CD4-positive, CD25-positive, alpha-beta regulatory T cell (primary cell): ENCODE measurements around the gene SCYGR3. TPM values are rescaled to one million over a fixed set of nuclear protein-coding genes. Genes with fewer than 3 reads are reported as not detected.

Source experiments
- ATAC-seq, 2 donors: fragments of 150-1000 bp; cut with Tn5 transposase; one replicate each; pipeline ENCODE4 v1.10.0; 2021; ENCODE audit warnings: low read depth in 2 of 2, moderate number of reproducible peaks in 2 of 2, moderate library complexity in 1 of 2
- DNase-seq, 3 donors: peaks; one replicate each; pipeline versions ENCODE4 v3.0.0 to v3.0.0-alpha.2; 2012 to 2022; ENCODE audit warnings: mixed read lengths in 1 of 3
- H3K27ac ChIP-seq: one replicate; pipeline ENCODE4 v1.7.0; 2013; ENCODE audit warnings: mild to moderate bottlenecking, low read length; ENCODE audit not compliant: insufficient read depth, poor library complexity, severe bottlenecking
- H3K27me3 ChIP-seq: one replicate; pipeline ENCODE4 v1.7.0; 2013; ENCODE audit warnings: low read length; ENCODE audit not compliant: control insufficient read depth, insufficient read depth
- H3K36me3 ChIP-seq: one replicate; pipeline ENCODE4 v1.7.0; 2013; ENCODE audit warnings: mild to moderate bottlenecking, low read length, moderate library complexity; ENCODE audit not compliant: control insufficient read depth, insufficient read depth
- H3K4me1 ChIP-seq: 2 replicates; pipeline ENCODE4 v1.7.0; 2013; ENCODE audit warnings: mild to moderate bottlenecking, low read length; ENCODE audit not compliant: insufficient read depth, control insufficient read depth, poor library complexity, severe bottlenecking
- H3K4me3 ChIP-seq: one replicate; pipeline ENCODE4 v1.7.0; 2013; ENCODE audit warnings: low read depth, mild to moderate bottlenecking, low read length, moderate library complexity
- H3K9me3 ChIP-seq, 2 experiments: 1 replicate in 1 of 2; 2 replicates in 1 of 2; pipeline ENCODE4 v1.7.0; 2013; ENCODE audit warnings: low read length in 2 of 2, mild to moderate bottlenecking in 1 of 2, moderate library complexity in 1 of 2; ENCODE audit not compliant: control insufficient read depth in 2 of 2
- H3K27ac Mint-ChIP-seq, 3 donors: one replicate each; pipeline ENCODE4 v1.8.0; 2020 to 2022; ENCODE audit warnings: mild to moderate bottlenecking in 3 of 3, mixed read lengths in 3 of 3, moderate library complexity in 2 of 3
- H3K27me3 Mint-ChIP-seq: one replicate; pipeline ENCODE4 v1.8.0; 2022; ENCODE audit warnings: mild to moderate bottlenecking, mixed read lengths
- H3K36me3 Mint-ChIP-seq: one replicate; pipeline ENCODE4 v1.8.0; 2020; ENCODE audit warnings: mixed read lengths
- H3K4me1 Mint-ChIP-seq, 4 donors: one replicate each; pipeline ENCODE4 v1.8.0; 2020 to 2022; ENCODE audit warnings: mixed read lengths in 4 of 4, mild to moderate bottlenecking in 1 of 4
- H3K4me3 Mint-ChIP-seq, 4 donors: one replicate each; pipeline ENCODE4 v1.8.0; 2020 to 2022; ENCODE audit warnings: mild to moderate bottlenecking in 4 of 4, mixed read lengths in 4 of 4, moderate library complexity in 3 of 4
- H3K9me3 Mint-ChIP-seq, 7 donors: one replicate each; pipeline ENCODE4 v1.8.0; 2020 to 2022; ENCODE audit warnings: mixed read lengths in 7 of 7, mild to moderate bottlenecking in 3 of 7, moderate library complexity in 2 of 7
- polyA plus RNA-seq, 4 donors: library from polyadenylated mRNA; unstranded; fragments of 300-500 nt; fragmentation: Illumina TruSeq; gene quantifications; one replicate each; pipeline ENCODE4 v1.2.3, GENCODE V29; 2021
- total RNA-seq: library from RNA; stranded (reverse); gene quantifications from one replicate; pipeline ENCODE4 v1.2.3, GENCODE V29; 2022

Gene SCYGR3, protein sequence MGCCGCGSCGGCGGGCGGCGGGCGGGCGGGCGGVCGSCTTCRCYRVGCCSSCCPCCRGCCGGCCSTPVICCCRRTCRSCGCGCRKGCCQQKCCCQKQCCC
- total RNA-seq (not detected), polyA plus RNA-seq (not detected)

- no peaks in the 10 kb centered on the region for H3K36me3 Mint-ChIP-seq
- Histone ChIP-seq H3K9me3 (no peaks in the 10 kb centered on the region), H3K4me3 (no peak within 1 kb of the TSS), H3K27ac (no peak within 1 kb of the TSS), H3K36me3 (no peaks in the 10 kb centered on the region), H3K27me3 (peaks cover 4% of the 10 kb centered on the region), H3K4me1 (no peaks in the 10 kb centered on the region)
- DNase-seq (no peak), ATAC-seq (no peak)
- peaks cover 0 to 1% (median 0%) of the 10 kb centered on the region in 7 donors for H3K9me3 Mint-ChIP-seq
- no peak within 1 kb of the TSS for H3K27ac Mint-ChIP-seq
- peaks cover 0 to 2% (median 0%) of the 10 kb centered on the region in 4 donors for H3K4me1 Mint-ChIP-seq
- peaks cover 18% of the 10 kb centered on the region for H3K27me3 Mint-ChIP-seq
- no peak within 1 kb of the TSS for H3K4me3 Mint-ChIP-seq
Measured at GRCh38 chr2:227614740-227615139, at the start of gene SCYGR3. TSS of gene SCYGR3 (minus strand) at chr2:227614840. CDS start at chr2:227614840, 0 bp downstream.

DNA sequence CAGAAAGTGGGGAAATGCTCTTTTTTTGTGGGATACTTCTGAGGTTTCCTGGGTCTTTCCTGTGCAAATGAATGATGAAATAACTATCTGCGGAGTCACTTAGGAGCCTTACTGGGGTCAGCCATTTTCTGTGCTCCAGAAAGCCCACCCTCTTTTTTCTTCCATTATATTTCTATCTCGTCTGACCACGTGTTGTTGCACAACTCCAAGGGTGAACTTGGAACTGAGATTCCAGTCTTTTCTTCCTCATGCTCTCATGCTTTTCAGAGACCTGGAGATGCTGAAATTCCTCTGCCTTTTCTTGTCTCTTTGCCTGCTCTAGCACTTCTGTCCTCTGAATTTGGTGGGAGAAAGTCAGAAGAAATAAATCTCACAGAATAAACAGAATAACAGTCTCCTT, 47.2 kb upstream of the SCYGR3 start:
- Histone ChIP-seq H3K36me3 (no peaks in the 10 kb centered on the region), H3K4me3 (no peak overlapping the region), H3K27me3 (no peaks in the 10 kb centered on the region), H3K4me1 (no peaks in the 10 kb centered on the region), H3K27ac (no peak overlapping the region), H3K9me3 (no peaks in the 10 kb centered on the region)
- DNase-seq (no peak), ATAC-seq (no peak)
- H3K9me3 Mint-ChIP-seq = no peaks in the 10 kb centered on the region
- H3K27me3 Mint-ChIP-seq = peaks cover 13% of the 10 kb centered on the region
- no peaks in the 10 kb centered on the region for H3K4me1 Mint-ChIP-seq
- H3K4me3 Mint-ChIP-seq = no peak overlapping the region
- no peak overlapping the region for H3K27ac Mint-ChIP-seq
- no peaks in the 10 kb centered on the region for H3K36me3 Mint-ChIP-seq

DNA sequence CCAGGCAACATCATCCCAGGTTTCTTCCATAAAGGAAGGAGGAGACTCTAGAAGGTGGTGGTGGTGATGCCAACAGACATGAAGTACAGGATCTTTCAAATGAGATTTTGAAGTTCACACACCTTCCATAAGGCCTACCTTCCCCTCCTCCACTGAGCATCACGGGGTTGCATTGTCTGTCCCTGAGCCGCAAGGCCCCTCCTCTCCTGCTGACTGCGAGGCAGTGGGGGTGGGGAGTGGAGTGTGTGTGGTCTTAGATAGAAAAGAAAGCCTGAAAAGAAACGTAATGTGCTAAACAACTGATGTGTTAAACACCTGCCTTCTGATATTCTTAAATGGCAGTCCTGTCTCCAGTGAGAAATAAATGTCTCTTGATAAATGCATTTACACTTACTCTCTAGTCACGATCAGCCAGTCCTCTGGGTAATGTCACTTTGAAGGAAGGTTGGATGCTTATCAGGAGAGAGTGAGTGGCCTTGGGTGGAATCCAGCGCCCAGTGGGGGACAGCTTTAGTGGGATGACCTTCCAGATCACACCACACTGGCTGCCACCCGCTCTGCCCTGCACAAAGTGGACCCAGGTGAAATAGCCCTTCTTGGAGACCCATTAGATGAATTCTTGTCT, 46.5 kb upstream of the SCYGR3 start:
- no peak for DNase-seq
- H3K36me3 ChIP-seq = no peaks in the 10 kb centered on the region
- peaks cover 10% of the 10 kb centered on the region for H3K27me3 Mint-ChIP-seq
- no peaks in the 10 kb centered on the region for H3K4me1 ChIP-seq
- ATAC-seq = no peak
- H3K27me3 ChIP-seq = no peaks in the 10 kb centered on the region
- H3K4me3 ChIP-seq = no peak overlapping the region
- no peak overlapping the region for H3K27ac Mint-ChIP-seq
- no peaks in the 10 kb centered on the region for H3K36me3 Mint-ChIP-seq
- no peaks in the 10 kb centered on the region for H3K4me1 Mint-ChIP-seq
- H3K4me3 Mint-ChIP-seq = no peak overlapping the region
- no peak overlapping the region for H3K27ac ChIP-seq
- no peaks in the 10 kb centered on the region for H3K9me3 Mint-ChIP-seq
- H3K9me3 ChIP-seq = no peaks in the 10 kb centered on the region

GRCh38 chr2:227657199-227657845, 42.7 kb upstream of the SCYGR3 start:
- Mint-ChIP-seq H3K4me3 (no peak overlapping the region), H3K27me3 (no peaks in the 10 kb centered on the region), H3K27ac (no peak overlapping the region), H3K4me1 (no peaks in the 10 kb centered on the region), H3K9me3 (peaks cover 0 to 1% (median 0%) of the 10 kb centered on the region in 7 donors), H3K36me3 (no peaks in the 10 kb centered on the region)
- ATAC-seq (no peak), DNase-seq (no peak)
- Histone ChIP-seq H3K4me1 (no peaks in the 10 kb centered on the region), H3K27me3 (no peaks in the 10 kb centered on the region), H3K36me3 (no peaks in the 10 kb centered on the region), H3K4me3 (no peak overlapping the region), H3K9me3 (no peaks in the 10 kb centered on the region), H3K27ac (no peak overlapping the region)

DNA sequence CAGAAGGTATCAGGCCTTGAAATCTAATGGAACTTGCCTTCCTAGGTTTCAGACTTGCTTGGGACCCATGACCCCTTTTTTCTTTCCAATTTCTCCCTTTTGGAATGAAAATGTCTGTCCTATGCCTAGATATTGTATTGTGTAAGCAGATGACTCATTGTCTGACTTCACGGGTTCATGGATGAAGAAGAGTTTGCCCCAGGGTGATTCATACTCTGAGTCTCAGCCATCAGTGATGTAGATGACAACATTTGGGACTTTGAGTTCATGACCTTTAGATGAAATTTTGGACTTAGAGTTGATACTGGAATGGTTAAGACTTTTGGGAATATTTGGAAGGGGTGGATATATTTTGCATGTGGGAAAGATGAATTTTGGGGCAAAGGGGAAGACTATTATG, 40.8 kb upstream of the SCYGR3 start:
- Histone ChIP-seq H3K4me3 (no peak overlapping the region), H3K27ac (no peak overlapping the region), H3K36me3 (no peaks in the 10 kb centered on the region), H3K27me3 (no peaks in the 10 kb centered on the region), H3K9me3 (no peaks in the 10 kb centered on the region), H3K4me1 (no peaks in the 10 kb centered on the region)
- Mint-ChIP-seq H3K36me3 (no peaks in the 10 kb centered on the region), H3K27ac (no peak overlapping the region), H3K27me3 (no peaks in the 10 kb centered on the region), H3K4me3 (no peak overlapping the region), H3K4me1 (no peaks in the 10 kb centered on the region), H3K9me3 (peaks cover 0 to 1% (median 0%) of the 10 kb centered on the region in 7 donors)
- no peak for DNase-seq
- no peak for ATAC-seq

GRCh38 chr2:227654426-227654825, 39.8 kb upstream of the SCYGR3 start:
- ATAC-seq = no peak
- Histone ChIP-seq H3K27me3 (no peaks in the 10 kb centered on the region), H3K9me3 (no peaks in the 10 kb centered on the region), H3K4me1 (no peaks in the 10 kb centered on the region), H3K36me3 (no peaks in the 10 kb centered on the region), H3K4me3 (no peak overlapping the region), H3K27ac (no peak overlapping the region)
- peaks cover 0 to 1% (median 0%) of the 10 kb centered on the region in 7 donors for H3K9me3 Mint-ChIP-seq
- no peaks in the 10 kb centered on the region for H3K36me3 Mint-ChIP-seq
- DNase-seq = no peak
- no peak overlapping the region for H3K4me3 Mint-ChIP-seq
- H3K27ac Mint-ChIP-seq = no peak overlapping the region
- no peaks in the 10 kb centered on the region for H3K27me3 Mint-ChIP-seq
- H3K4me1 Mint-ChIP-seq = no peaks in the 10 kb centered on the region

DNA sequence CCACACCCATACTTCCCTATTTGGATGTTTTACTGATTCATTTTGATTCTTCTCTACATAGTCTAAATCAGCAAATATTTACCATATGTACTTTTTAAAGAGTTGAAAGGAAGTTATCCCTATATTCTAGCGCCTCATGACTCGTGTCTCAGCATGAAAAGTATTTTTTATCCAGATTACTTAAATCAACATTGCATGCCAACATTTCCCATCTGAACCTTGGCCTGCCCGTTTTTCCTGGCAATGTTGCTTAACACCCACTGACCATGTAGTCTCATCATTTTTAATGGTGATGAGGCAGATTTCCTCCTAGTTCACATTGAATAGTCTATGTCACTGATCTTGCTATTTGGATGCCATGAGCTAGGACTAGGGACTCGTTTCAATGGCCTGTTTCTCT, 38.8 kb upstream of the SCYGR3 start:
- Histone ChIP-seq H3K27ac (no peak overlapping the region), H3K27me3 (no peaks in the 10 kb centered on the region), H3K9me3 (no peaks in the 10 kb centered on the region), H3K4me1 (no peaks in the 10 kb centered on the region), H3K4me3 (no peak overlapping the region), H3K36me3 (no peaks in the 10 kb centered on the region)
- no peak for ATAC-seq
- no peak for DNase-seq
- Mint-ChIP-seq H3K4me3 (no peak overlapping the region), H3K27me3 (no peaks in the 10 kb centered on the region), H3K36me3 (no peaks in the 10 kb centered on the region), H3K4me1 (no peaks in the 10 kb centered on the region), H3K27ac (no peak overlapping the region), H3K9me3 (peaks cover 0 to 1% (median 0%) of the 10 kb centered on the region in 7 donors)
